Posterior vena cava (tissue), 2 donors: ENCODE measurements around the gene DKK2. TPM values are rescaled to one million over a fixed set of nuclear protein-coding genes. Genes with fewer than 3 reads are reported as not detected.

Experiments
- DNase-seq: peaks from one replicate; pipeline ENCODE4 v3.0.0-alpha.2; 2020; ENCODE audit warnings: low spot score
- intact Hi-C, 2 donors: fragments of 100-400 bp; cut with DNase I; formaldehyde crosslinking; loops; one replicate each; pipeline versions ENCODE4 v1.14.1 to v1.14.2; 2022 to 2023
- total RNA-seq, 2 donors: library from RNA; stranded (reverse); fragmentation: NEBNext Ultra II Directional; extraction: Animal tissue kit (Norgen Biotek cat#: 25700); gene quantifications; one replicate each; pipeline ENCODE4 v1.2.1, GENCODE V29; 2021
- donor health status: DM: yes; HTN: yes; CAD: no.
- donor health status: DM: yes; HTN: yes; CAD: no.

DKK2 gene
- total RNA-seq, 2 donors from 2014 or later: 1.1 to 1.4 TPM

GRCh38 chr4:107027379-107027778 lies 8.7 kb downstream of the DKK2 start:
- DNase-seq: no peak
- intact Hi-C loops: no loop called here

- intact Hi-C loops: no loop called here
- no peak for DNase-seq
Measured at GRCh38 chr4:107018344-107018735, 17.8 kb downstream of the DKK2 start.

- intact Hi-C loops: no loop called here
- DNase-seq: no peak
Measured at GRCh38 chr4:107017443-107018343, 18.4 kb downstream of the DKK2 start.

- intact Hi-C loops: no loop called here
Measured at GRCh38 chr4:107011312-107011711, 24.8 kb downstream of the DKK2 start.

GRCh38 chr4:107009196-107009968 lies 26.7 kb downstream of the DKK2 start:
- DNase-seq: no peak
- intact Hi-C loops: no loop called here

More at GRCh38 chr4:107011312-107011711, 24.8 kb downstream of the DKK2 start:
- no peak for DNase-seq

GRCh38 chr4:107008115-107008514 lies 28.0 kb downstream of the DKK2 start:
- intact Hi-C loops: no loop called here
- no peak for DNase-seq

GRCh38 chr4:107006218-107006617 lies 29.9 kb downstream of the DKK2 start:
- no peak for DNase-seq
- intact Hi-C loops: no loop called here

GRCh38 chr4:106996490-106996889 lies 39.6 kb downstream of the DKK2 start:
- no peak for DNase-seq
- intact Hi-C loops: no loop called here

GRCh38 chr4:106993827-106994226 lies 42.3 kb downstream of the DKK2 start:
- DNase-seq: no peak
- intact Hi-C loops: no loop called here

- intact Hi-C loops: no loop called here
- no peak for DNase-seq
Measured at GRCh38 chr4:106987311-106987710, 48.8 kb downstream of the DKK2 start.

- intact Hi-C loops: no loop called here
- DNase-seq: no peak
Measured at GRCh38 chr4:106986486-106986885, 49.6 kb downstream of the DKK2 start.

GRCh38 chr4:106985830-106986229 lies 50.3 kb downstream of the DKK2 start:
- no peak for DNase-seq
- intact Hi-C loops: no loop called here

GRCh38 chr4:106982711-106983211 lies 53.4 kb downstream of the DKK2 start:
- DNase-seq: no peak
- intact Hi-C loops: no loop called here

- intact Hi-C loops: no loop called here
- no peak for DNase-seq
Measured at GRCh38 chr4:106981431-106981830, 54.7 kb downstream of the DKK2 start.

- no peak for DNase-seq
- intact Hi-C loops: no loop called here
Measured at GRCh38 chr4:106979476-106979875, 56.6 kb downstream of the DKK2 start.

- peak; percentile 59 for DNase-seq
- intact Hi-C loops: no loop called here
Measured at GRCh38 chr4:106978046-106978774, 57.9 kb downstream of the DKK2 start.

- no peak for DNase-seq
- intact Hi-C loops: no loop called here
Measured at GRCh38 chr4:106971636-106972035, 64.5 kb downstream of the DKK2 start.

GRCh38 chr4:106967892-106968291 lies 68.2 kb downstream of the DKK2 start:
- intact Hi-C loops: no loop called here

GRCh38 chr4:106953036-106953705 lies 82.9 kb downstream of the DKK2 start:
- no peak for DNase-seq
- intact Hi-C loops: no loop called here

More at GRCh38 chr4:106967892-106968291, 68.2 kb downstream of the DKK2 start:
- DNase-seq: no peak
